ENCODE measurements around the gene ZNF134. TPM values are rescaled to one million over a fixed set of nuclear protein-coding genes. Genes with fewer than 3 reads are reported as not detected.

The ZNF134 gene
- total RNA-seq, 1 donor from 2014 or later, result 19.8 TPM

GRCh38 chr19:57667228-57667627 is 53.2 kb downstream of the ZNF134 start:
- peaks cover 5% of the 10 kb centered on the region for H3K27me3 Mint-ChIP-seq (ENCODE audit: low read depth)
- H3K36me3 Mint-ChIP-seq (ENCODE audit: low read depth), result no peaks in the 10 kb centered on the region
- no peaks in the 10 kb centered on the region for H3K9me3 Mint-ChIP-seq (ENCODE audit: low read depth)

GRCh38 chr19:57668635-57669034 is 54.6 kb downstream of the ZNF134 start, which contains the start of gene ZSCAN4:
Gene ZSCAN4, plus strand, starts transcription at chr19:57668935. Its CDS starts 7,211 bp downstream, at chr19:57676146.
- no peak for TF ChIP-seq CTCF (IDR thresholded peaks at IDR 0.05)
- DNase-seq (ENCODE audit: low spot score), result no peak
- Mint-ChIP-seq H3K4me1 (ENCODE audit: low read depth) (peaks cover 5% of the 10 kb centered on the region), H3K36me3 (ENCODE audit: low read depth) (no peaks in the 10 kb centered on the region), H3K4me3 (ENCODE audit: unreplicated experiment) (no peak within 1 kb of the TSS), H3K9me3 (ENCODE audit: low read depth) (no peaks in the 10 kb centered on the region), H3K27me3 (ENCODE audit: low read depth) (peaks cover 5% of the 10 kb centered on the region), H3K27ac (ENCODE audit: unreplicated experiment) (no peak within 1 kb of the TSS)

More at GRCh38 chr19:57667228-57667627, 53.2 kb downstream of the ZNF134 start:
- no peak overlapping the region for H3K27ac Mint-ChIP-seq (ENCODE audit: unreplicated experiment)
- DNase-seq (ENCODE audit: low spot score), result no peak
- H3K4me3 Mint-ChIP-seq (ENCODE audit: unreplicated experiment), result no peak overlapping the region
- peaks cover 5% of the 10 kb centered on the region for H3K4me1 Mint-ChIP-seq (ENCODE audit: low read depth)
- no peak for TF ChIP-seq CTCF (IDR thresholded peaks at IDR 0.05)

- H3K27me3 Mint-ChIP-seq (ENCODE audit: low read depth), result peaks cover 5% of the 10 kb centered on the region
These were observed 57.3 kb downstream of the ZNF134 start for GRCh38 chr19:57671124-57671895.

GRCh38 chr19:57672466-57672865 is 58.4 kb downstream of the ZNF134 start:
- no peak overlapping the region for H3K4me3 Mint-ChIP-seq (ENCODE audit: unreplicated experiment)
- DNase-seq (ENCODE audit: low spot score), result no peak
- no peaks in the 10 kb centered on the region for H3K36me3 Mint-ChIP-seq (ENCODE audit: low read depth)
- peaks cover 2% of the 10 kb centered on the region for H3K9me3 Mint-ChIP-seq (ENCODE audit: low read depth)
- H3K27ac Mint-ChIP-seq (ENCODE audit: unreplicated experiment), result no peak overlapping the region
- no peak for TF ChIP-seq CTCF (IDR thresholded peaks at IDR 0.05)
- peaks cover 5% of the 10 kb centered on the region for H3K4me1 Mint-ChIP-seq (ENCODE audit: low read depth)
- peaks cover 5% of the 10 kb centered on the region for H3K27me3 Mint-ChIP-seq (ENCODE audit: low read depth)

More at GRCh38 chr19:57671124-57671895, 57.3 kb downstream of the ZNF134 start:
- peaks cover 4% of the 10 kb centered on the region for H3K4me1 Mint-ChIP-seq (ENCODE audit: low read depth)
- TF ChIP-seq CTCF (IDR thresholded peaks at IDR 0.05), result no peak
- no peak overlapping the region for H3K4me3 Mint-ChIP-seq (ENCODE audit: unreplicated experiment)
- H3K36me3 Mint-ChIP-seq (ENCODE audit: low read depth), result no peaks in the 10 kb centered on the region
- no peaks in the 10 kb centered on the region for H3K9me3 Mint-ChIP-seq (ENCODE audit: low read depth)
- H3K27ac Mint-ChIP-seq (ENCODE audit: unreplicated experiment), result no peak overlapping the region
- no peak for DNase-seq (ENCODE audit: low spot score)

Other genes starting within 250 kb of the ZNF134 start
- gene ZNF548, start 224.4 kb upstream of the ZNF134 start, total RNA-seq, result 15.1 to 22.2 TPM (median 15.6 TPM) in 3 replicates
- 6.1 to 12.3 TPM (median 6.9 TPM) in 3 replicates for gene ZNF17, start 203.1 kb upstream of the ZNF134 start, total RNA-seq
- gene ZNF749, start 178.9 kb upstream of the ZNF134 start, total RNA-seq, result 7.8 to 10.3 TPM (median 8.1 TPM) in 3 replicates
- gene VN1R1, start 157.1 kb upstream of the ZNF134 start, total RNA-seq, result 0.26 to 0.97 TPM (median 0.75 TPM) in 3 replicates
- 6.0 to 12.8 TPM (median 7.0 TPM) in 3 replicates for gene ZNF772, start 136.7 kb upstream of the ZNF134 start, total RNA-seq
- gene ZNF419, start 126.5 kb upstream of the ZNF134 start, total RNA-seq, result 11.6 to 15.5 TPM (median 13.2 TPM) in 3 replicates
- gene ZNF773, start 114.3 kb upstream of the ZNF134 start, total RNA-seq, result 8.7 to 10.1 TPM (median 9.0 TPM) in 3 replicates
- gene ZNF549, start 86.9 kb upstream of the ZNF134 start, total RNA-seq, result 6.8 to 7.4 TPM (median 7.1 TPM) in 3 replicates
- 6.9 to 11.3 TPM (median 8.6 TPM) in 3 replicates for gene ZNF550, start 54.4 kb upstream of the ZNF134 start, total RNA-seq
- gene ZNF416, start 35.3 kb upstream of the ZNF134 start, total RNA-seq, result 5.4 to 7.7 TPM (median 6.0 TPM) in 3 replicates
- 4.8 to 7.2 TPM (median 5.5 TPM) in 3 replicates for gene ZIK1, start 30.1 kb upstream of the ZNF134 start, total RNA-seq
- gene ZNF530, start 14.4 kb upstream of the ZNF134 start, total RNA-seq, result 1.4 to 3.4 TPM (median 2.2 TPM) in 3 replicates
- gene ZNF211, start 18.9 kb downstream of the ZNF134 start, total RNA-seq, result 11.0 to 13.1 TPM (median 12.6 TPM) in 3 replicates
- not detected in 3 replicates for gene ZSCAN4, start 54.7 kb downstream of the ZNF134 start, total RNA-seq
- 4.0 to 5.8 TPM (median 5.5 TPM) in 3 replicates for gene ZNF551, start 67.7 kb downstream of the ZNF134 start, total RNA-seq
- gene ZNF154, start 95.0 kb downstream of the ZNF134 start, total RNA-seq, result 15.7 to 16.3 TPM (median 15.7 TPM) in 3 replicates
- gene ZNF671, start 113.4 kb downstream of the ZNF134 start, total RNA-seq, result 6.3 to 7.2 TPM (median 7.0 TPM) in 3 replicates
- gene ZNF776, start 132.6 kb downstream of the ZNF134 start, total RNA-seq, result 13.2 to 18.9 TPM (median 14.7 TPM) in 3 replicates
- 9.8 to 14.7 TPM (median 10.7 TPM) in 3 replicates for gene ZNF586, start 155.4 kb downstream of the ZNF134 start, total RNA-seq
- gene ZNF552, start 200.7 kb downstream of the ZNF134 start, total RNA-seq, result 3.6 to 5.5 TPM (median 3.7 TPM) in 3 replicates
- gene ZNF587B, start 216.1 kb downstream of the ZNF134 start, total RNA-seq, result 6.9 to 14.5 TPM (median 8.0 TPM) in 3 replicates
- 27.1 to 39.9 TPM (median 30.8 TPM) in 3 replicates for gene ZNF587, start 235.6 kb downstream of the ZNF134 start, total RNA-seq